Kidney (tissue), 14 donors: Measurements from ENCODE around the gene BZW2. TPM values are rescaled to one million over a fixed set of nuclear protein-coding genes. Genes with fewer than 3 reads are reported as not detected.

ENCODE experiments used
- DNase-seq, 5 donors: peaks; one replicate each; pipeline ENCODE4 v3.0.0-alpha.2; 2013 to 2020
- FAIRE-seq: peaks from 2 replicates; lab custom pipeline; 2012; peaks lifted over from hg19 to GRCh38; lab: Jason Lieb, UNC
- H3K27ac ChIP-seq, 2 donors: one replicate each; pipeline ENCODE4 v1.7.0; 2013; ENCODE audit warnings: low read depth in 2 of 2, low read length in 2 of 2, inconsistent platforms in 1 of 2
- H3K27me3 ChIP-seq: one replicate; pipeline ENCODE4 v1.7.1; 2013; ENCODE audit warnings: low read length, inconsistent platforms; ENCODE audit not compliant: control insufficient read depth, insufficient read depth
- H3K36me3 ChIP-seq, 3 donors: one replicate each; pipeline versions ENCODE4 v1.7.0 to v1.7.1; 2013; ENCODE audit warnings: low read length in 3 of 3, control low read depth in 1 of 3, inconsistent platforms in 1 of 3; ENCODE audit not compliant: insufficient read depth in 3 of 3, control insufficient read depth in 2 of 3
- H3K4me1 ChIP-seq, 3 donors: one replicate each; pipeline versions ENCODE4 v1.7.0 to v1.7.1; 2013; ENCODE audit warnings: low read length in 3 of 3, inconsistent platforms in 1 of 3, low read depth in 1 of 3; ENCODE audit not compliant: control insufficient read depth in 2 of 3, insufficient read depth in 2 of 3
- H3K4me3 ChIP-seq, 3 donors: one replicate each; pipeline versions ENCODE4 v1.7.0 to v1.8.1; 2013; ENCODE audit warnings: low read length in 3 of 3, control low read depth in 1 of 3, inconsistent platforms in 1 of 3
- H3K9ac ChIP-seq, 3 donors: one replicate each; pipeline versions ENCODE4 v1.7.0 to v1.7.1; 2013; ENCODE audit warnings: low read length in 3 of 3, control low read depth in 1 of 3, inconsistent platforms in 1 of 3
- H3K9me3 ChIP-seq, 3 donors: one replicate each; pipeline versions ENCODE4 v1.7.0 to v1.7.1; 2013; ENCODE audit warnings: low read length in 3 of 3, control low read depth in 1 of 3, inconsistent platforms in 1 of 3; ENCODE audit not compliant: control insufficient read depth in 2 of 3, insufficient read depth in 1 of 3
- CTCF ChIP-seq: IDR thresholded peaks from 3 replicates; pipeline ENCODE4 v1.5.1; 2012; ENCODE audit warnings: mild to moderate bottlenecking, moderate library complexity, borderline replicate concordance; ENCODE audit not compliant: insufficient read depth; ENCODE audit errors: extremely low read depth
- intact Hi-C: fragments of 100-400 bp; cut with DNase I; formaldehyde crosslinking; loops from one replicate; pipeline ENCODE4 v1.11.1; 2022
- polyA plus RNA-seq: library from polyadenylated mRNA; stranded (reverse); fragments of 350-450 nt; fragmentation: Illumina TruSeq; extraction: RNeasy Lipid Tissue Mini Kit (QIAGEN cat#74804); gene quantifications from one replicate; pipeline ENCODE4 v1.2.3, GENCODE V29; 2014; ENCODE audit warnings: low read depth, low replicate concordance; ENCODE audit not compliant: insufficient read depth
- total RNA-seq: library from RNA; stranded (reverse); fragmentation: NEBNext Ultra II Directional; extraction: Animal tissue kit (Norgen Biotek cat#: 25700); gene quantifications from one replicate; pipeline ENCODE4 v1.2.1, GENCODE V29; 2021
- donor health status: control.
- donor health status: control.
- donor health status: control.
- donor health status: control.
- donor health status: control.
- donor health status: DM: yes; HTN: yes; CAD: no.
- donor health status: Normal renal cell carcinoma (clear cell type).

The BZW2 gene
- total and polyA plus RNA-seq, 2 donors from 2014 or later = 24.8 to 49.1 TPM

DNA sequence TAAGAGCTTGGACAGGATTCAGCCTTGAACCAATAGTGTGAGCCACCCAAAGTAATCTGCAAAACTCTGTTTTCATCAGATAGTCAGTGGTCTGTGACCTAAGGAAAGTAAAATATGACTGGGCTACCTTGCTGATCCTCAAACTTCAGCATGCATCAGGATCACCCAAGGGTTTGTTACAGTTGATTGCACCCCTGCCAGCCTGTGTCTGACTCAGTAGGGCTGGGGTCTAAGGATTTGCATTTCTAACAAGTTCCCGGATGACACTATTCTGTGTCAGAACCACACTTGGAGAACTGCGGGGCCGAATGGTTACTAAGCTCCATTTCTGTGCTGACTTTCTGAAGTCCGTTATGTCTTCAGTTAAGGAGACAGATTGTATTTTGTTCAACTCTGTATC lies 66.9 kb downstream of the BZW2 start:
- intact Hi-C loops = no loop called here
- no peak overlapping the region for H3K9ac ChIP-seq
- no peak overlapping the region for H3K4me3 ChIP-seq
- TF ChIP-seq CTCF = no peak
- no peaks in the 10 kb centered on the region for H3K27me3 ChIP-seq
- H3K4me1 ChIP-seq = no peaks in the 10 kb centered on the region
- H3K36me3 ChIP-seq = no peaks in the 10 kb centered on the region
- no peaks in the 10 kb centered on the region for H3K9me3 ChIP-seq
- FAIRE-seq (no peak), DNase-seq (no peak)
- no peak overlapping the region for H3K27ac ChIP-seq

DNA sequence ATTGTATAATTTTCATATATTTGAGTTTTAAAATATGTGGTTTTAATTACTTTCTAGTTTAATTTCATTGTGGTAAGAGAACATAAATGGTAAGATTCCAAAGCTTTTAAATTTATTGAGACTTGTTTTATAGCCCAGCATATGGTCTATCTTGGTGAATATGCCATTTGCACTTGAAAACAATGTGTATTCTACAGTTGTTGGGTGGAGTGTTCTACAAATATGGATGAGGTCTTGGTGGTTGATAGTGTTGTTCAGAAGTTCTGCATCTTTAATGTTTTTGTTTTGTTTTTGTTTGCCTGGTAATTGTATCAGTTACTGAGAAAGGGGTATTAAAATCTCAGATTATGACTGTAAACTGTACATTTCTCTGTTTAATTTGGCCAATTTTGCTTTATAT lies 69.9 kb downstream of the BZW2 start:
- Histone ChIP-seq H3K36me3 (no peaks in the 10 kb centered on the region), H3K4me1 (no peaks in the 10 kb centered on the region), H3K9me3 (no peaks in the 10 kb centered on the region), H3K9ac (no peak overlapping the region), H3K27me3 (no peaks in the 10 kb centered on the region), H3K4me3 (no peak overlapping the region), H3K27ac (no peak overlapping the region)
- intact Hi-C loops = no loop called here
- no peak for TF ChIP-seq CTCF
- DNase-seq (no peak), FAIRE-seq (no peak)

DNA sequence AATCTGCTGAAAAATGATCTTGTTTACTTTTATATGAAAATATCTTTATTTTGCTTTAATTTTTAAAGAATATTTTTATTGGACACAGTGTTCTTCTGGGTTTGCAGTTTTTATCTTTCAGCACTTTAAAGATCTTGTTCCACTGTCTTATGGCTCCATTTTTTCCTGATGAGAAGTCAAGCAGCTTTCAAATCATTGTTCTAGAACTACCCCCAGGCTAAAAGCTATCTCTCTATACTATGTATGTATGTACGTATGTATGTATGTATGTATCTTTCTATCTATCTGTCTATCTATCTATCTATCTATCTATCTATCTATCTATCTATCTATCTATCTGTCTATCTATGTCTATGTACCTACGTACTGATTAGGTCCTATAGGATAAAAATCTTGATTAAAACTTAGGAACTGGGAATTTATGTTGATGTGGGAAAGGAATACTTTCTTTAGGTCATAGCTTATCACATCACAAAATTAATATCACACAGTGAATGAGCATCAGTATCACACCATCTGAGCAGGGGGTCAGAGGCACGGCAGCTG lies 72.2 kb downstream of the BZW2 start:
- Histone ChIP-seq H3K9me3 (no peaks in the 10 kb centered on the region), H3K27ac (no peak overlapping the region), H3K4me3 (no peak overlapping the region), H3K36me3 (no peaks in the 10 kb centered on the region), H3K27me3 (no peaks in the 10 kb centered on the region), H3K9ac (no peak overlapping the region), H3K4me1 (no peaks in the 10 kb centered on the region)
- intact Hi-C loops = no loop called here
- FAIRE-seq = no peak
- TF ChIP-seq CTCF = no peak
- no peak for DNase-seq

DNA sequence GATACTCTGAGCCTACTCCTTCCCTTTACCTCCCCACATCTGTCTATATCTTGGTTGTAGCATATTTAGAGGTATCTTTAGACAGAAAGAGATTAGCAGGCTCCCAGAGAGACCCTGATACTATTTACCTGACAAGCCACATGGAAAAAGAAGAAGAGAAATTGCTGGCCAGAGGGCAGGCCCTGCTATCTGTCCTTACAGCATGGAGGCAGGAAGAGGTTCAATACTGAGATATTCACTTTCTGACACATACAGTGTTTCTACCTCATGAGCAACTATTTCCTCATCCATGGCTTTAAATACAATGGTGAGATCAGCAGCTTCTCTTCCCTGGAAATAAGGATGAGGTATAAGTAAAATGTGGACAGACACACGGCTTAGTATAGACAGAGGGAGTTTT lies 73.7 kb downstream of the BZW2 start:
- H3K4me3 ChIP-seq = no peak overlapping the region

More for the DNA sequence above, 73.7 kb downstream of the BZW2 start:
- Histone ChIP-seq H3K27me3 (no peaks in the 10 kb centered on the region), H3K9me3 (no peaks in the 10 kb centered on the region), H3K9ac (no peak overlapping the region), H3K36me3 (no peaks in the 10 kb centered on the region), H3K4me1 (no peaks in the 10 kb centered on the region), H3K27ac (no peak overlapping the region)
- intact Hi-C loops = no loop called here
- no peak for FAIRE-seq
- no peak for TF ChIP-seq CTCF
- DNase-seq = no peak
